Measurements from ENCODE around the gene HMGB2. TPM values are rescaled to one million over a fixed set of nuclear protein-coding genes. Genes with fewer than 3 reads are reported as not detected.

HMGB2 gene
- polyA plus RNA-seq, 1 donor from 2014 or later: 184 TPM

- H3K36me3 ChIP-seq (ENCODE audit: insufficient read depth, low read length): no peaks in the 10 kb centered on the region
- no peaks in the 10 kb centered on the region for H3K9me3 ChIP-seq (ENCODE audit: low read length)
- no peak overlapping the region for H3K27ac ChIP-seq (ENCODE audit: low read length)
- no peak overlapping the region for H2AFZ ChIP-seq (ENCODE audit: low read depth, low read length)
- H3K9me2 ChIP-seq (ENCODE audit: insufficient read depth, low read length): no peaks in the 10 kb centered on the region
- H3K4me3 ChIP-seq (ENCODE audit: low read length): no peak overlapping the region
- H3K9ac ChIP-seq (ENCODE audit: low read length): no peak overlapping the region
- H3K27me3 ChIP-seq (ENCODE audit: insufficient read depth, low read depth, low read length): no peaks in the 10 kb centered on the region
- no peaks in the 10 kb centered on the region for H3F3A ChIP-seq (ENCODE audit: insufficient read depth, low read length, poor library complexity, severe bottlenecking)
- no peak for TF ChIP-seq TAF1 (IDR thresholded peaks at IDR 0.05; ENCODE audit: low read depth)
- TF ChIP-seq MXI1 (conservative IDR thresholded peaks at IDR 0.05; ENCODE audit: poor library complexity, severe bottlenecking): no peak
- no peak for TF ChIP-seq CTCF (IDR thresholded peaks at IDR 0.05; ENCODE audit: poor library complexity, severe bottlenecking)
- no peak for TF ChIP-seq RAD21 (conservative IDR thresholded peaks at IDR 0.05)
- TF ChIP-seq EZH2 (IDR thresholded peaks at IDR 0.05; ENCODE audit: borderline replicate concordance, insufficient read depth, low read length, poor library complexity, severe bottlenecking): no peak
- no peak for TF ChIP-seq EP300 (conservative IDR thresholded peaks at IDR 0.05; ENCODE audit: poor library complexity, severe bottlenecking)
- TF ChIP-seq, protein P1, sequence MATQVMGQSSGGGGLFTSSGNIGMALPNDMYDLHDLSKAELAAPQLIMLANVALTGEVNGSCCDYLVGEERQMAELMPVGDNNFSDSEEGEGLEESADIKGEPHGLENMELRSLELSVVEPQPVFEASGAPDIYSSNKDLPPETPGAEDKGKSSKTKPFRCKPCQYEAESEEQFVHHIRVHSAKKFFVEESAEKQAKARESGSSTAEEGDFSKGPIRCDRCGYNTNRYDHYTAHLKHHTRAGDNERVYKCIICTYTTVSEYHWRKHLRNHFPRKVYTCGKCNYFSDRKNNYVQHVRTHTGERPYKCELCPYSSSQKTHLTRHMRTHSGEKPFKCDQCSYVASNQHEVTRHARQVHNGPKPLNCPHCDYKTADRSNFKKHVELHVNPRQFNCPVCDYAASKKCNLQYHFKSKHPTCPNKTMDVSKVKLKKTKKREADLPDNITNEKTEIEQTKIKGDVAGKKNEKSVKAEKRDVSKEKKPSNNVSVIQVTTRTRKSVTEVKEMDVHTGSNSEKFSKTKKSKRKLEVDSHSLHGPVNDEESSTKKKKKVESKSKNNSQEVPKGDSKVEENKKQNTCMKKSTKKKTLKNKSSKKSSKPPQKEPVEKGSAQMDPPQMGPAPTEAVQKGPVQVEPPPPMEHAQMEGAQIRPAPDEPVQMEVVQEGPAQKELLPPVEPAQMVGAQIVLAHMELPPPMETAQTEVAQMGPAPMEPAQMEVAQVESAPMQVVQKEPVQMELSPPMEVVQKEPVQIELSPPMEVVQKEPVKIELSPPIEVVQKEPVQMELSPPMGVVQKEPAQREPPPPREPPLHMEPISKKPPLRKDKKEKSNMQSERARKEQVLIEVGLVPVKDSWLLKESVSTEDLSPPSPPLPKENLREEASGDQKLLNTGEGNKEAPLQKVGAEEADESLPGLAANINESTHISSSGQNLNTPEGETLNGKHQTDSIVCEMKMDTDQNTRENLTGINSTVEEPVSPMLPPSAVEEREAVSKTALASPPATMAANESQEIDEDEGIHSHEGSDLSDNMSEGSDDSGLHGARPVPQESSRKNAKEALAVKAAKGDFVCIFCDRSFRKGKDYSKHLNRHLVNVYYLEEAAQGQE (IDR thresholded peaks at IDR 0.05; ENCODE audit: borderline replicate concordance): no peak
- TF ChIP-seq POLR2AphosphoS5 (IDR thresholded peaks at IDR 0.05): no peak
- no peak for TF ChIP-seq SMC3 (conservative IDR thresholded peaks at IDR 0.05; ENCODE audit: poor library complexity)
- H3K79me2 ChIP-seq (replicated peaks; ENCODE audit: insufficient read depth, low read length): no peaks in the 10 kb centered on the region
- no peaks in the 10 kb centered on the region for H4K20me1 ChIP-seq (ENCODE audit: insufficient read depth)
- no peak overlapping the region for H3K4me2 ChIP-seq (ENCODE audit: low read length)
Measured at GRCh38 chr4:173346074-173346473, 11.9 kb upstream of the HMGB2 start.

DNA sequence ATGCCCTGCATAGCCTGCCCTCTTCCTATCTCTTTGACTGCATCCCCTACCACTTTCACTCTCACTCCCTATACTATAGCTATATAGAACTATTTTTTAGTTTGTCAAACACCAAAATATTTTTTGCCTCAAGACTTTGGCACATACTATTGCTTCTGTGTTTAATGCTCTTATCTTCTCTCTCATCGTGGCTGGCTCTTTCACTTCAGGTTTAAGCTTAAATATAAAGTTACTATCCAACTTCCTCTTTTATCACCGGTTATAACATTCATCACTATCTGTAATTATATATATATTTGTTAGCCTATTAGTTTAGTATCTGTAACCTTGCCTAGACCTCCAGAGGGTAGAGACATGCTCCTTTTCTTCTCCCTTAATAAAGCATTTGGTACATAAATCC lies 11.5 kb upstream of the HMGB2 start:
- H3K4me2 ChIP-seq (ENCODE audit: low read length): no peak overlapping the region
- no peaks in the 10 kb centered on the region for H3K27me3 ChIP-seq (ENCODE audit: insufficient read depth, low read depth, low read length)
- H3K36me3 ChIP-seq (ENCODE audit: insufficient read depth, low read length): no peaks in the 10 kb centered on the region
- no peaks in the 10 kb centered on the region for H4K20me1 ChIP-seq (ENCODE audit: insufficient read depth)
- H3K9me2 ChIP-seq (ENCODE audit: insufficient read depth, low read length): no peaks in the 10 kb centered on the region
- no peak overlapping the region for H2AFZ ChIP-seq (ENCODE audit: low read depth, low read length)
- no peak for TF ChIP-seq RAD21 (conservative IDR thresholded peaks at IDR 0.05)
- TF ChIP-seq SMC3 (conservative IDR thresholded peaks at IDR 0.05; ENCODE audit: poor library complexity): no peak
- TF ChIP-seq MXI1 (conservative IDR thresholded peaks at IDR 0.05; ENCODE audit: poor library complexity, severe bottlenecking): no peak
- TF ChIP-seq TAF1 (IDR thresholded peaks at IDR 0.05; ENCODE audit: low read depth): no peak
- TF ChIP-seq CTCF (IDR thresholded peaks at IDR 0.05; ENCODE audit: poor library complexity, severe bottlenecking): no peak
- TF ChIP-seq, protein P1 (IDR thresholded peaks at IDR 0.05; ENCODE audit: borderline replicate concordance): no peak
- no peak for TF ChIP-seq POLR2AphosphoS5 (IDR thresholded peaks at IDR 0.05)
- no peak for TF ChIP-seq EZH2 (IDR thresholded peaks at IDR 0.05; ENCODE audit: borderline replicate concordance, insufficient read depth, low read length, poor library complexity, severe bottlenecking)
- TF ChIP-seq EP300 (conservative IDR thresholded peaks at IDR 0.05; ENCODE audit: poor library complexity, severe bottlenecking): no peak
- no peaks in the 10 kb centered on the region for H3K79me2 ChIP-seq (replicated peaks; ENCODE audit: insufficient read depth, low read length)
- H3K4me3 ChIP-seq (ENCODE audit: low read length): no peak overlapping the region
- H3F3A ChIP-seq (ENCODE audit: insufficient read depth, low read length, poor library complexity, severe bottlenecking): no peaks in the 10 kb centered on the region
- no peak overlapping the region for H3K27ac ChIP-seq (ENCODE audit: low read length)
- H3K9ac ChIP-seq (ENCODE audit: low read length): no peak overlapping the region
- no peaks in the 10 kb centered on the region for H3K9me3 ChIP-seq (ENCODE audit: low read length)
